BE2C (cell line): Measurements from ENCODE around the gene SPIN2A. TPM values are rescaled to one million over a fixed set of nuclear protein-coding genes. Genes with fewer than 3 reads are reported as not detected.
"Not testable (repeated sequence)": the region's sequence is repeated elsewhere in the genome, so short reads cannot be mapped to it uniquely, and the experiment has no call there.

ENCODE experiments used
- DNase-seq: peaks from one replicate; pipeline ENCODE4 v3.0.0-alpha.2; 2020
- H3K27me3 ChIP-seq: fragments of 250-450 bp; sonication (Bioruptor Pico); 2 replicates; pipeline ENCODE4 v1.5.1; 2020; ENCODE audit warnings: mild to moderate bottlenecking
- H3K36me3 ChIP-seq: fragments of 250-450 bp; sonication (Bioruptor Pico); 2 replicates; pipeline ENCODE4 v1.5.1; 2020; ENCODE audit warnings: mild to moderate bottlenecking
- H3K4me1 ChIP-seq: fragments of 250-450 bp; sonication (Bioruptor Pico); 2 replicates; pipeline ENCODE4 v1.5.1; 2020
- H3K4me3 ChIP-seq: 2 replicates; pipeline ENCODE4 v1.5.1; 2011; ENCODE audit warnings: low read depth, low read length
- H3K9me3 ChIP-seq: fragments of 250-450 bp; sonication (Bioruptor Pico); 2 replicates; pipeline ENCODE4 v1.5.1; 2020
- polyA plus RNA-seq: library from polyadenylated mRNA; unstranded; fragments of >200 nt; gene quantifications from one replicate; pipeline ENCODE4 v1.2.1, GENCODE V29; 2012; ENCODE audit warnings: low read depth, missing spikeins; ENCODE audit not compliant: insufficient read length, insufficient read depth
- TF ChIP-seq, protein P1 (sequence below): IDR thresholded peaks from 2 replicates; pipeline ENCODE4 v1.5.1; 2012; ENCODE audit warnings: mild to moderate bottlenecking, low read depth, low read length

The SPIN2A gene
- 0.48 TPM for polyA plus RNA-seq

DNA sequence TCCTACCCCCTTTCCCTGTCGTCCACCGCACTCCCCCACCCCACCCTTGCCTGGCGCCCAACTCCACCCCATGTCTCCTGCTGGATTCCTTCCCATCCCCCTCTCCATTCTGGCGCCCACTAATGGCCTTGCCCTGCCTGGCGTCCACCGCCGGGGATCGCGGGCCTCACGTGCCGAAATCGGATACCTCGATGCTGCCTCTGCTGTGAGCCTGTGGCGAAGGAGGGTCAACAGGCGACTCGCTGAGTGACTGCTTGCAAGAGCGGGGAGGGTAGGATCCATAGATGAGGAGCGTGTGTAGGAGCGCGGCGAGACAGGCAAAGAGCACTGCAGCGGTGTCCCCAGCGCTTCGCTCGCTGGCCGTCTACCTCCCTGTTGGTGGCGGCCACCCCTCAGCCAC, at the start of gene SPIN2A:
TSS of gene SPIN2A (minus strand) at position 325 of the 400 bp plus-strand sequence. CDS start 800 bp downstream, outside the sequence.
- H3K27me3 ChIP-seq, H3K4me1 ChIP-seq, H3K36me3 ChIP-seq, H3K9me3 ChIP-seq, H3K4me3 ChIP-seq: not testable (repeated sequence)
- peak; percentile 3 for DNase-seq

DNA sequence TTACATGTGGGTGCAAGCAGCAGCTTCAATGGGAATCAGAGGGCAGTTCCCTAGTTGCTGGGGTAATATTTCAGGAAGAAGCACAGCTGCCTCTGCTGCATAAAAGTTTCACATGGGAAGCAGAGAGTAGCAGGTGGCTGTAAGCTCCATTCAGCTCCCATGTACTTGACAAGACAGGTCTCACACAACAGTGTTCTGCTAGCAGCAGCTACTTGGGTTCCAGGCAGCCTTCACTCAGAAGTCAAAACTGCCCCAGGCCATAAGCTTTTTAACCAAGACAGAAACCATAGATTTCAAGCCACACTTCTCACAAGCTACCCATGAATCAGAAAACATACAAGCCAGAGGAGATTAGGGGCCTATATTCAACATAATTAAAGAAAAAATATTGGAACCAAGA, 41.4 kb upstream of the SPIN2A start:
- H3K4me3 ChIP-seq, result no peak overlapping the region
- no peaks in the 10 kb centered on the region for H3K4me1 ChIP-seq
- no peaks in the 10 kb centered on the region for H3K9me3 ChIP-seq
- no peaks in the 10 kb centered on the region for H3K27me3 ChIP-seq
- no peak for DNase-seq
- TF ChIP-seq, protein P1, sequence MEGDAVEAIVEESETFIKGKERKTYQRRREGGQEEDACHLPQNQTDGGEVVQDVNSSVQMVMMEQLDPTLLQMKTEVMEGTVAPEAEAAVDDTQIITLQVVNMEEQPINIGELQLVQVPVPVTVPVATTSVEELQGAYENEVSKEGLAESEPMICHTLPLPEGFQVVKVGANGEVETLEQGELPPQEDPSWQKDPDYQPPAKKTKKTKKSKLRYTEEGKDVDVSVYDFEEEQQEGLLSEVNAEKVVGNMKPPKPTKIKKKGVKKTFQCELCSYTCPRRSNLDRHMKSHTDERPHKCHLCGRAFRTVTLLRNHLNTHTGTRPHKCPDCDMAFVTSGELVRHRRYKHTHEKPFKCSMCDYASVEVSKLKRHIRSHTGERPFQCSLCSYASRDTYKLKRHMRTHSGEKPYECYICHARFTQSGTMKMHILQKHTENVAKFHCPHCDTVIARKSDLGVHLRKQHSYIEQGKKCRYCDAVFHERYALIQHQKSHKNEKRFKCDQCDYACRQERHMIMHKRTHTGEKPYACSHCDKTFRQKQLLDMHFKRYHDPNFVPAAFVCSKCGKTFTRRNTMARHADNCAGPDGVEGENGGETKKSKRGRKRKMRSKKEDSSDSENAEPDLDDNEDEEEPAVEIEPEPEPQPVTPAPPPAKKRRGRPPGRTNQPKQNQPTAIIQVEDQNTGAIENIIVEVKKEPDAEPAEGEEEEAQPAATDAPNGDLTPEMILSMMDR, result no peak
- no peaks in the 10 kb centered on the region for H3K36me3 ChIP-seq

- no peaks in the 10 kb centered on the region for H3K9me3 ChIP-seq
- H3K4me1 ChIP-seq, result no peaks in the 10 kb centered on the region
- TF ChIP-seq, protein P1, result no peak
- no peak for DNase-seq
- H3K36me3 ChIP-seq, result no peaks in the 10 kb centered on the region
- H3K4me3 ChIP-seq, result no peak overlapping the region
- H3K27me3 ChIP-seq, result no peaks in the 10 kb centered on the region
Observed at GRCh38 chrX:57177070-57177469, 39.9 kb upstream of the SPIN2A start.

GRCh38 chrX:57172544-57172943, 35.3 kb upstream of the SPIN2A start:
- no peak for DNase-seq
- H3K4me3 ChIP-seq, result no peak overlapping the region
- TF ChIP-seq, protein P1, result no peak
- H3K36me3 ChIP-seq, result no peaks in the 10 kb centered on the region
- no peaks in the 10 kb centered on the region for H3K27me3 ChIP-seq
- H3K4me1 ChIP-seq, result no peaks in the 10 kb centered on the region
- H3K9me3 ChIP-seq, result no peaks in the 10 kb centered on the region

- DNase-seq, result peak; percentile 15
- TF ChIP-seq, protein P1, result peak; percentile 45
- Histone ChIP-seq H3K4me1 (no peaks in the 10 kb centered on the region), H3K27me3 (no peaks in the 10 kb centered on the region), H3K4me3 (no peak overlapping the region), H3K9me3 (no peaks in the 10 kb centered on the region), H3K36me3 (no peaks in the 10 kb centered on the region)
Observed at GRCh38 chrX:57156397-57157049, 19.3 kb upstream of the SPIN2A start.

- Histone ChIP-seq H3K9me3 (no peaks in the 10 kb centered on the region), H3K4me1 (no peaks in the 10 kb centered on the region), H3K27me3 (no peaks in the 10 kb centered on the region), H3K4me3 (no peak overlapping the region), H3K36me3 (no peaks in the 10 kb centered on the region)
- DNase-seq, result no peak
- TF ChIP-seq, protein P1, result no peak
Observed at GRCh38 chrX:57155171-57155570, 18.0 kb upstream of the SPIN2A start.

DNA sequence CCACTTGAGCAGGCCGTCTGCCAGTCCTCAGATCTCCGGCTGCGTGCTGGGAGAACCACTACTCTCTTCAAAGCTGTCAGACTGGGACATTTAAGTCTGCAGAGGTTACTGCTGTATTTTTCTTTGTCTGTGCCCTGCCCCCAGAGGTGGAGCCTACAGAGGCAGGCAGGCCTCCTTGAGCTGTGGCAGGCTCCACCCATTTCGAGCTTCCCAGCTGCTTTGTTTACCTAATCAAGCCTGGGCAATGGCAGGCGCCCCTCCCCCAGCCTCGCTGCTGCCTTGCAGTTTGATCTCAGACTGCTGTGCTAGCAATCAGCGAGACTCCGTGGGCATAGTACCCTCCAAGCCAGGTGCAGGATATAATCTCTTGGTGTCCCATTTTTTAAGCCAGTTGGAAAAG, 15.0 kb upstream of the SPIN2A start:
- H3K27me3 ChIP-seq, H3K4me3 ChIP-seq, DNase-seq, H3K4me1 ChIP-seq, H3K36me3 ChIP-seq, H3K9me3 ChIP-seq: not testable (repeated sequence)
